NT2/D1 (cell line): ENCODE measurements around the gene GPRC6A.

ENCODE experiments used
- DNase-seq: peaks from one replicate; pipeline ENCODE4 v3.0.0-alpha.2; 2011; ENCODE audit warnings: low read depth, low spot score
- H3K27me3 ChIP-seq: 2 replicates; pipeline ENCODE4 v1.6.0; 2011; ENCODE audit warnings: mild to moderate bottlenecking; ENCODE audit not compliant: insufficient read length, insufficient read depth
- H3K36me3 ChIP-seq: 2 replicates; pipeline ENCODE4 v1.6.1; 2011; ENCODE audit warnings: mild to moderate bottlenecking, low read length, mixed read lengths; ENCODE audit not compliant: insufficient read depth, insufficient read length
- H3K4me1 ChIP-seq: 2 replicates; pipeline ENCODE4 v1.5.1; 2011; ENCODE audit not compliant: insufficient read depth, insufficient read length
- H3K4me3 ChIP-seq: 2 replicates; pipeline ENCODE4 v1.5.1; 2011; ENCODE audit warnings: low read depth; ENCODE audit not compliant: insufficient read length
- H3K9ac ChIP-seq: 2 replicates; pipeline ENCODE4 v1.6.0; 2011; ENCODE audit warnings: low read depth; ENCODE audit not compliant: insufficient read length
- H3K9me3 ChIP-seq: 2 replicates; pipeline ENCODE4 v1.5.1; 2011; ENCODE audit warnings: mild to moderate bottlenecking, low read length; ENCODE audit not compliant: insufficient read depth
- SUZ12 ChIP-seq: IDR thresholded peaks from 2 replicates; pipeline ENCODE4 v1.6.1; 2011; ENCODE audit not compliant: insufficient read length, insufficient read depth; ENCODE audit errors: extremely low read depth
- YY1 ChIP-seq: IDR thresholded peaks from 2 replicates; pipeline ENCODE4 v1.6.1; 2011; ENCODE audit not compliant: insufficient read length, insufficient read depth
- ZNF274 ChIP-seq: IDR thresholded peaks from 2 replicates; pipeline ENCODE4 v1.6.1; 2011; ENCODE audit warnings: mild to moderate bottlenecking, low read depth, low read length

GPRC6A gene

DNA sequence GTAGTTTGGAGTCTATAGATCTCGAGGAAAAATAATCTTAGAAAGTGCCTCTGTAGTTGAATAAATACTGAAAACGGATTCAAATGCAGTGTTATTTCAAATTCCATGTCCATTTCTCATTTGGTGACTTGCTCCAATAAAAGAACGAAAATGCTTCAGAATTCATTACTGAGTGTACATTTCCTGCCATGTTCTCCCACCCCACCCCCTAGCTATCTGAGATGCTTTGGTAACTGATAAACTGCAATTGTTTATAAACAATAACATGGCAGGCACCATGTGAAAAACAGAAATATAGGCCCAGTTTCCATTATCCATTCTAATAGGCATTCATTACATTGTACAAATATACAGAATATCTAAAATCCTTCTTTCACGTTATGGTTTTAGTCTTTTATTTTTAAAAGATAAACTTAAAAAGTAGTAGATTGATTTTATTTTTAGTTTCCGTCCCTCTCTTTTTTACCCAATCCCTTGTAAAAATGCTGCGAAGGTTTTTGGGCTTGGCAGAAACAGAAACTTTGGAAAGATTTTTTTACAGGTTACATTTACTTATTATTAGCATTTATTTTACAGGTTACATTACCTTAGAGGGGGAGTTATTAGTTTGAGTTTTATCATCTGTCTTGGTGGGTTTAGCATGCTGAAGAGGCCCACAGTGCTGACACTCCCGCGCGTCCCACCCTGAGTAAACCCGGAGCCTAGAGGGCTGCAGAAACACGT, 64.8 kb downstream of the GPRC6A start:
- Histone ChIP-seq H3K4me1 (no peaks in the 10 kb centered on the region), H3K9ac (peak overlapping the region; percentile 86), H3K36me3 (no peaks in the 10 kb centered on the region), H3K9me3 (no peaks in the 10 kb centered on the region), H3K27me3 (peaks cover 10% of the 10 kb centered on the region), H3K4me3 (peak overlapping the region; percentile 70)
- DNase-seq: no peak
- TF ChIP-seq SUZ12 (no peak), YY1 (no peak), ZNF274 (no peak)

DNA sequence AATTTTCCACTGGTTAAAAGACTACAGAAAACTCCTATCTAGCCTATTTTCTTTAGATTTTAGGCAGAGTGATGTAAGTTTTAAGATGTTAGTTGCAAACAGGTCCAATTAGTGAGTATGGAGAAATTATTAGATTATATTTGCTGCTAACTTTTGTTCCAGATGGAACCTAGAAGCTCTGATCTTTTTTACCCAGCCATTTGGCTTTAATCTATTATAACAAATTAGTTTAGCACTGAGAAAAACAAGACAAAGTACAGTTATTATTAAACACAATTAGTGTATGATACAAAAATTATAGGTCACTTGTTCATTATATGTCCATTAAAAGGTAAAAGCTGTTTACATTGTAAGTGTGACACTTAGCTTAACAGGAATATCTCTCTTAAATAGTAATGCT, 65.8 kb downstream of the GPRC6A start:
- TF ChIP-seq YY1 (no peak), SUZ12 (no peak), ZNF274 (no peak)
- Histone ChIP-seq H3K9ac (no peak overlapping the region), H3K9me3 (no peaks in the 10 kb centered on the region), H3K4me1 (no peaks in the 10 kb centered on the region), H3K27me3 (peaks cover 10% of the 10 kb centered on the region), H3K4me3 (no peak overlapping the region), H3K36me3 (no peaks in the 10 kb centered on the region)
- DNase-seq: no peak

DNA sequence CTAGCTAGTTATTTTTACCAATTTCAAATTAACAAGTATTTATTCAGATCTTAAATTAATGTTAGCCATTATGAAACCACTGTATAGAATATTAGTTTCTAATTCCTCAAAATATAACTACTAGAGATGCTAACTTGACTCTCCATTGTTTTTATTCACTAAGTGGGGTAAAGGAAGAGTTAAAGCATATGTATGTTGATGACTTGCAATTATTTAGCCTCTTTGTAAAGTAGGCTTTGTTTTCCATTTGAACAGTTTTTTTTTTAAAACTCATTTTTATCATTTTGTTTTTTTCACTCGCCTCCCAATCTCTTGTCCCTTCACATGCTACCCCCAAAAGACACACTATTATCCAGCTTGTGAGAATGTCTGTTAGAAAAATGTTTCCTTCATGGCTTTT, 66.6 kb downstream of the GPRC6A start:
- H3K4me1 ChIP-seq: no peaks in the 10 kb centered on the region
- no peak for TF ChIP-seq YY1
- TF ChIP-seq SUZ12: no peak
- no peak for TF ChIP-seq ZNF274
- H3K27me3 ChIP-seq: peaks cover 10% of the 10 kb centered on the region
- H3K9me3 ChIP-seq: no peaks in the 10 kb centered on the region
- no peaks in the 10 kb centered on the region for H3K36me3 ChIP-seq
- DNase-seq: no peak
- no peak overlapping the region for H3K4me3 ChIP-seq
- no peak overlapping the region for H3K9ac ChIP-seq

DNA sequence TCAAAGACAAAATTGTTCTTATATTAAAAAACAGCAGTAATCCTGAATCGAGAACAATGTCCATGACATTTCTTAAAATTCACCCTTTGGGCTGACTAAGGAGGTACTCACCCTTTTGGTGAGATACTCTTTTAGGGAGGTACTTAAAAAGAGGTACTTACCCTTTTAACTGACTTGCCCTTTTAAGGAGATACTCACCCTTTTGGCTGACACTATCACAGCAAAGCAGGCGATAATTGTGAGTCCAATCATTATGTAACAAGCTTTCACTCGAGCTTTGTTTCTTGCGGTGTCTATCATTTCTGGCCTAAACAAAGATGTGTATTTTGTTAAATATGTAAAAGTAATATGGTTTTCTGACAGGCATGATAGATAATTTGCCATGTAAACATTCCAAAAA, 67.1 kb downstream of the GPRC6A start:
- DNase-seq: no peak
- Histone ChIP-seq H3K9me3 (no peaks in the 10 kb centered on the region), H3K4me3 (no peak overlapping the region), H3K36me3 (no peaks in the 10 kb centered on the region), H3K27me3 (peaks cover 10% of the 10 kb centered on the region), H3K4me1 (no peaks in the 10 kb centered on the region), H3K9ac (no peak overlapping the region)
- no peak for TF ChIP-seq YY1
- no peak for TF ChIP-seq SUZ12
- no peak for TF ChIP-seq ZNF274

DNA sequence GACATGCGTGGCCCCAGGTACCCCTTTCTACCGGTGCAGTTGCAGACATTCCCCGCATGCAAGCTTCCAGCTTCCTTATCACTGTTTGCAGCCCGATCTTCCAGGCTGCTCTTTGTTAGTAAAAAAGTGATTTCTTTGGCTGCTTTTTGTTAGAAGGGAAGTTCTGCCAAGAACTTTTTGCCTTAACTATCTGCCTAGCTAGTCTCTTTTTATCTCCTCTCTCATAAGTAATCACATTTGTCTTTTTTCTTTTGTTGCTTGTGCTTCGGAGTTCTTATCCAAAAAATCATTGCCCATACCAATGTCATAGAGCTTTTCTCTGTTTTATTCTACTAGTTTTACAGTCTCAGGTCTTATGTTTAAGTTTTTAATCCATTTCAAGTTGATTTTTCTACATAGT, 83.7 kb downstream of the GPRC6A start:
- DNase-seq: no peak
- TF ChIP-seq YY1: no peak
- no peak for TF ChIP-seq ZNF274
- TF ChIP-seq SUZ12: no peak
- Histone ChIP-seq H3K9me3 (no peaks in the 10 kb centered on the region), H3K36me3 (no peaks in the 10 kb centered on the region), H3K4me3 (no peak overlapping the region), H3K27me3 (no peaks in the 10 kb centered on the region), H3K9ac (no peak overlapping the region), H3K4me1 (no peaks in the 10 kb centered on the region)
